GM10847 (cell line): ENCODE results near the gene CEND1.

Experiments used
- POLR2A ChIP-seq: IDR thresholded peaks from 2 replicates; pipeline ENCODE4 v1.6.1; 2011; ENCODE audit not compliant: insufficient read length; ENCODE audit errors: extremely low read depth

Gene CEND1

DNA sequence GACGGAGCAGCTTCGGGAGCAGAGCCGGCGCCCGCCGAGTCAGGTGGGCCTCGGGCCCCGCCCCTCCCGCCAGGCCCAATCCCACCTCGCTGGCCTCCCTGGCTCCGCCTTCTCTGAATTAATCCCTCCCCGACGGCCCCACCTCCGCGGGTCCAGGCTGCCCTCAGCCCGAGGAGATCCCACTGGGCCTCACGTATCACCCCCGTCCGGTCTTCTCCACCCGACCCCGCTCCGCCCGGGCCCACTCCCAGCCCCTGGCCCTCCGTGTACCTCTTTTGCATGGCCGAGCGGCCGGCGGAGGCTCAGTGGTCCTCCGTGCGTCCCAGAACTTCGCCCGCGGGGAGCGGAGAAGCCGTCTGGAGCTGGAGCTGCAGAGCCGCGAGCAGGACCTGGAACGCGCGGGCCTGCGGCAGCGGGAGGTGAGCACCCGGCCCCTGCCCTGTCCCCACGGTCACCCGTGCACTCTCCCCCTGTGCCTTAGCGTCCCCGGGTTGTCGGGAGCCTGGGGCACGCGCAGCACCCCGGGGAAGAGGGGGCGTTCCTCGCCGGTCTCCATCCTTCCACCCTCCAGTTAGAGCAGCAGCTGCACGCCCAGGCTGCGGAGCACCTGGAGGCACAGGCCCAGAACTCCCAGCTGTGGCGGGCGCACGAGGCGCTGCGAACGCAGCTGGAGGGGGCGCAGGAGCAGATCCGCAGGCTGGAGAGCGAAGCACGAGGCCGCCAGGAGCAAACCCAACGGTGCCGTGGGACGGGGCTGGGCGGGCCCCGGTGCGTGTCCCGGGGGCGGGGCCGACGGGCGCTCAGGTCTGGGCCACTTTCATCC, 40.6 kb upstream of the CEND1 start:
- no peak for TF ChIP-seq POLR2A

DNA sequence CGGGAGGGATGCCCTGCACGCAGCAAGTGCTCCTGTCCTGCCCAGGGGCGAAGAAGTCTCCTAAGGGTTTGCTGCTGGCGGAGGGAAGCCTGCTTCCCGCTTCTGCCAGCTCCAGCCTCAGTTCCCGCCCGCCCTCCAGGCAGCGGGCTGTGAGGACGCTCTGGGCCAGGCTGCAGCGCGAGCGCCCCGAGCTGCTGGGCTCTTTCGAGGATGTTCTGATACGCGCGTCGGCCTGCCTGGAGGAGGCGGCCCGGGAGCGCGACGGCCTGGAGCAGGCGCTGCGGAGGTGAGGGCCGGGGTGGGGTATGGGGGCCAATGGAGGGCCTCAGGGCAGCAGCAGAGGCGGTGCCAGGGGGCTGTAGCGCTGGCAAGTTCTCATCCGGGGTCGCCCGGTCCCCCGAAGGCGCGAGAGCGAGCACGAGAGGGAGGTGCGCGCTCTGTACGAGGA, 40.0 kb upstream of the CEND1 start:
- no peak for TF ChIP-seq POLR2A

DNA sequence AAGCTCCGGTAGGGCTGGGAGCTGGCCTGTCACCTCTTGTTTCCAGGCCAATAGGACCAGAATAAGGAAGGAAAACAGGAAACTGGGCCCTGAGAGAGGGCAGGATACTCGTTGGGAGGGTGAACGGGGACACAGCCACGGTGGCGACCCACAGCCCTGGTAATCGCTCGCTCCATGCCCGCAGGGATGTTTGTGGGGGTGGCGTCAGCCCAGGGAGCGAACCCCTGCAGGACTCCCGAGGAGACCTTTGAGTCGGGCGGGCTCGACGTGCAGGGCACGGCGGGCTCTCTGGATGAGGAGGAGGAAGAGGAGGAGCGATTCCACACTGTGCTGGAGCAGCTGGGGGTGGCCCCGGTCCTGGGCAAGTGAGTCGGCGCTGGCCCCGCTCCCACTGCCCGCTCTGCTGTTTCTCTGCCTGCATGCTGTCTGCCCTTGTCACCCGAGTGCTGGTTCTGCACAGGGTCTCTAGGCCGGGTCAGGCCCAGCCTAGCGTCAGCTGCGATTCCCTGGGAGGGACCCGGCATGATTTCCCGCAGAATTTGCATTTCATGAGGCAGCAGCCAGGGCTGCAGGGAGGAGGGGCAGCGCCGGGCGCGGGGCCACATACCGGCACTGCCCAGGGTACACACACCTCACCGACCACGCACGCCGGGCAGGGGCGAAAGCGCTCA, 39.4 kb upstream of the CEND1 start:
- no peak for TF ChIP-seq POLR2A

DNA sequence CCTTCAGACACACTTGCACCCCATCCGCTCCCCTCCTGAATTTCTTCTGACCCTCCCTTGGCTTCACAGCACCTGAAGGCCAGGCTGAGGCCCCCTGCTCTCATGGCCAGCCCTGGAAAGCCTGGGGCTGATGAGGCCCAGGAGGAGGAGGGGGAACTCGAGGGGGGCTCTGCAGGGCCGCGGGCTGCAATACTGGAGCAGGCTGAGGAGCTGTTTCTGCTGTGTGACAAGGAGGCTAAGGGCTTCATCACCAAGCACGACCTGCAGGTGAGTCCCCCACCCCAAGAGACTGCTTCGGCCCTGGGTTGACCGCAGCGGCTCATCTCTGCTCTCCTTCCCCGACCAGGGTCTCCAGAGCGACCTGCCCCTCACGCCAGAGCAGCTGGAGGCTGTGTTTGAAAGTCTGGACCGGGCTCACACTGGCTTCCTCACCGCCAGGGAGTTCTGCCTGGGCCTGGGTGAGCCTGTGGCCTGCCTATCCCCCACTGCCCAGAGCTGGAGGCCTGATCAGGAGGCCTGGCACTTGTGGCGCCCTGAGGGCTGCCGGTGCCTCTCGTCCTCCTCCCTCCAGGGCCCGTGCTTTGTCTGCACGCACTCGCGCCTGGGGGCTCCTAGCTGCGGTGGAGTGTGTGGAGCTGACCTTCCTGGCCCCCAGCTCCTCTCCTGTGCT, 38.8 kb upstream of the CEND1 start:
- TF ChIP-seq POLR2A: no peak

DNA sequence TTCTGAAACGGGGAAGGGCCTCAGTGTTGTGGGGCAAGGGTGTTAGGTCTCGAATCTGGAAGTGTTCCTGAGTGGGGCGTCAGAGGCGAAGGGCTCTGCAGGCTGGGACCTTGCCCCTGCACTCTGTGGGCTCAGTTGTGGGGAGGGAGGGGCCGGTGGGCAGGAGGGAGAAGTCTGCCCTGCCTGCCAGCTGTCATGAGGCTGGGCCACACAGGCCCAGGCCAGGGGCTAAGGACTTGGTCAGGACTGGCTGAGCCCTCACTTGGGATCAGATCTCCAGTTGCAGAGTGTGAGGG, 38.0 kb upstream of the CEND1 start, which contains the start of gene CRACR2B:
Gene CRACR2B (plus strand): TSS at position 23 of the 296 bp plus-strand sequence. CDS start 689 bp downstream, outside the sequence.
- TF ChIP-seq POLR2A: no peak

DNA sequence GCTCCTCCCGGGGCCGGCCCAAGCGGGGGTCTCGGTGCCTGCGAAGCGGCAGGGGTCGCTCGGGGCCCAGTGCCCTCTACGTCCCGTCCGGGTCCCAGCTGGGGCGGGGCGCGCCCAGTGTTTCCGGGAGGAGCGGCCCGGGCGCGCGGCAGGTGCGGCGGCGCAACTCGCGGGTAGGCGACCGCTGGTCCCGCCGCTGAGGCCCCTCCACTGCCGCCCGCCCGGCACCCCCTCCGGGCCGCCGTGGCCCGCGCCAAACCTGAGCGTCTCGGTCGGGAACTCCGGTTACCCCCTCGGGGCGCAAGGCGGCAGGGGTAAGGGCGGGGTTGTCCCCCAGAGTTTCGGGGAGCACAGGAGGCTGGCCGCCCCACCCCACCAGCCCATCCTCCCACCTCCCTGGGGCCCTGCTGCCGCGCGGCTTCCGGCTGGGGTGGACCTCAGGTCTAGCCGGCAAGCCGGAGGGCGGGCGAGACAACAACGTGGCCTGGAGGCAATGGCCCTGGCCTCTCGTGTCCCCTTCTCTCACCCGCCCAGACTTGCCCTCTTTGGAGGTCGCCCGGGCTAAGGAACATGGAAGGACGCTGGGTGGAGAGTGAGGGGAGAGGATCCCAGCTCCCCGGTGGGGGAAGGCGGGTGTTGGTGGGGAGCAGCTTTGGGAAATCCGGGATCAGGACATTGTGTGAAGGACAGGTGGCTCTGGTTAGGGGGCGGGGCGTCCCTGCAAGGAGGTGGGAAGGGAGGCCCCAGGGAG, 37.4 kb upstream of the CEND1 start:
- TF ChIP-seq POLR2A: no peak

DNA sequence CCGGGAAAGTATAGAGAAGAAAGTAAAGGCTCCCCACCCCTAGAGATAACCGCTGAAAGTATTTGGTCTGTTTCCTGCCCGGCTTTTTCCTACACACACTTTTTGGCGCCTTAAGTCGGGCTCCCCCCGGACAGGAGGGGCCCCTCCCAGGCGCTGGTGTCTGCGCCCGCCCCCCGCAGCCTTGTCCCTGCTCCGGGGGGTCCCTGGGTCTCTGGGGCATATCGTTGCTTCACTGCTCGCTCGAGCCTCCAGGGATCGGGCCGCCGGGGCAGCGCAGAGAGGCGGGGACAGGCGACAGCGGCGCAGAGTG, 36.9 kb upstream of the CEND1 start:
- no peak for TF ChIP-seq POLR2A

DNA sequence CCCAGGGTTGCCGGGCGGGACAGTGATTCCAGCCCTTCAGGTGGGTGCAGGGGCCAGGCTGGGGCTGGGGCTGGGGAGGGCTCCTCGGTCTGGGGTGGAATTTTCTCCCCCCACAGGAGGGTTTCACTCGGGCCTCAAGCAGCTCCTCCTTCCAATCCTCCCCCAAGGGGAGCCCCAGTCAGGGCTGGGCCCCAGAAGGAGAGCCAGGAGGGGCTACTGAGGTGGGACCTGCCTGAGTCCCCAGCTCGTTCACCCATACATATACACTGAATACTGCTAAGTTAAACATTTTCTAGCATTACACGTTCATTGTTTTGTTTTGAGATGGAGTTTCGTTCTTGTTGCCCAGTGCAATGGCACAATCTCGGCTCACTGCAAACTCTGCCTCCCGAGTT, 36.3 kb upstream of the CEND1 start:
- no peak for TF ChIP-seq POLR2A

DNA sequence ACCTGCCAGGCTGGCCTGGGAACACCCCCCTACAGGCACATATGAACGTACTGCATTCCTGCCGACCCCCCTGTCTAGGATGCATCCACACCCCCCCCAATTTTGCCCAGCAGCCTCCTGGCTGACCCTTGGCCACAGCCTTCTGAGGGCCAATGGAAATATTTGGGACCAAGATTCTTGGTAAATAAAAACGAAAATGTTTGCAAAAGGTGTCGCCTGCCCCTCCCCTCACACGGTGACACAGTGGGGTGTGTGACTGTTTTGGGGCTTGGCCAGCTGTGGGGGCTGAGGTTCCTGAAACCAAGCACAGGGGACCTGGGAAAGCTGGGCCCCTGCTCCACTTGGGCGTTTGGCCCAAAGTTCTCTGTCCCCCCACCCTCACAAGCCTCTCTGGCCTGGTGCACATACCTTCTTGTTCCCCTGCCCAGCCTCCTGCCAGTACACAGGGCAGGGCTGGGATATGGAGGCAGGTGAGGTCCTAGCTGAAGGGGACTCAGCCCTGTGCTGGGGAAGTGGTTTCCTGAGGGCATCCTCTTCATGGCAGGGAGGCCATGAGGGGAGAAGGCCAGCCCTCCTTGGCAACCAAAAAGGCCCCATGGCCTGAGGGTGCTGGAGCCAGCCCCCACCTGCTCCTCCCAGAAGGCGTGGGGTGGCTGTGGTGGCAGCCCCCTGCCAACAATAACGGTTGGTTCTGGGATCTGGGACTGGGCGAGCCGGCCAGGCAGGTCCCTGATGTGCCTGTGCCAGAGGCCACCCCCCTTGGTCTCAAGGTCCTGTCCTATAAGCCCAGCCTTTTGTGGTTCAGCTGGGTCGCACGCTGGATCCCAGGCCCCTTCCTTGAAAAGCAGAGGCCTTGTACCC, 35.7 kb upstream of the CEND1 start:
- TF ChIP-seq POLR2A: no peak

DNA sequence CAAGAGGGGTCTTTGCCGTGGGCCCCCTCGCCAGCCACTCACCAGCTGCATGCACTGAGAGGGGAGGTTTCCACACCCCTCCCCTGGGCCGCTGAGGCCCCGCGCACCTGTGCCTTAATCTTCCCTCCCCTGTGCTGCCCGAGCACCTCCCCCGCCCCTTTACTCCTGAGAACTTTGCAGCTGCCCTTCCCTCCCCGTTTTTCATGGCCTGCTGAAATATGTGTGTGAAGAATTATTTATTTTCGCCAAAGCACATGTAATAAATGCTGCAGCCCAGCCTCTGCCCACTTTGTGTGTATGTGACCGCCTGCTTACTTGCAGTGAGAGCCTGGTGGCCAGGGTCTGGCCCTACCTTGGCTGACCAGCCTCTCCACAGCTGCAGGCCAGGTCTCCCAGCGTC, 35.1 kb upstream of the CEND1 start:
- no peak for TF ChIP-seq POLR2A

DNA sequence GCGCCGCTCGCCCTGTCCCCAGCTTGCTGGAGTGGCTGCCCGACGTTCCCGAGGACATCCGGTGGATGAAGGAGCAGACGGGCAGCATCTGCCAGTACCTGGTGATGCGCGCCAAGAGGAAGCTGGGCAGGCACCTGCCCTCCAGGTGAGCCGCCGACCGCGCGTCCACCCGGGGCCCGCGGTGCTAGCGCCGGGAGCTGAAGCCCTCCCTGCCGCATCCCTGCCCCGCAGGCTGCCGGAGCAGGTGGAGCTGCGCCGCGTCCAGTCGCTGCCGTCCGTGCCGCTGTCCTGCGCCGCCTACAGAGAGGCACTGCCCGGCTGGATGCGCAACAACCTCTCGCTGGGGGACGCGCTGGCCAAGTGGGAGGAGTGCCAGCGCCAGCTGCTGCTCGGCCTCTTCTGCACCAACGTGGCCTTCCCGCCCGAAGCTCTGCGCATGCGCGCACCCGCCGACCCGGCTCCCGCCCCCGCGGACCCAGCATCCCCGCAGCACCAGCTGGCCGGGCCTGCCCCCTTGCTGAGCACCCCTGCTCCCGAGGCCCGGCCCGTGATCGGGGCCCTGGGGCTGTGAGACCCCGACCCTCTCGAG, 34.5 kb upstream of the CEND1 start:
- no peak for TF ChIP-seq POLR2A

DNA sequence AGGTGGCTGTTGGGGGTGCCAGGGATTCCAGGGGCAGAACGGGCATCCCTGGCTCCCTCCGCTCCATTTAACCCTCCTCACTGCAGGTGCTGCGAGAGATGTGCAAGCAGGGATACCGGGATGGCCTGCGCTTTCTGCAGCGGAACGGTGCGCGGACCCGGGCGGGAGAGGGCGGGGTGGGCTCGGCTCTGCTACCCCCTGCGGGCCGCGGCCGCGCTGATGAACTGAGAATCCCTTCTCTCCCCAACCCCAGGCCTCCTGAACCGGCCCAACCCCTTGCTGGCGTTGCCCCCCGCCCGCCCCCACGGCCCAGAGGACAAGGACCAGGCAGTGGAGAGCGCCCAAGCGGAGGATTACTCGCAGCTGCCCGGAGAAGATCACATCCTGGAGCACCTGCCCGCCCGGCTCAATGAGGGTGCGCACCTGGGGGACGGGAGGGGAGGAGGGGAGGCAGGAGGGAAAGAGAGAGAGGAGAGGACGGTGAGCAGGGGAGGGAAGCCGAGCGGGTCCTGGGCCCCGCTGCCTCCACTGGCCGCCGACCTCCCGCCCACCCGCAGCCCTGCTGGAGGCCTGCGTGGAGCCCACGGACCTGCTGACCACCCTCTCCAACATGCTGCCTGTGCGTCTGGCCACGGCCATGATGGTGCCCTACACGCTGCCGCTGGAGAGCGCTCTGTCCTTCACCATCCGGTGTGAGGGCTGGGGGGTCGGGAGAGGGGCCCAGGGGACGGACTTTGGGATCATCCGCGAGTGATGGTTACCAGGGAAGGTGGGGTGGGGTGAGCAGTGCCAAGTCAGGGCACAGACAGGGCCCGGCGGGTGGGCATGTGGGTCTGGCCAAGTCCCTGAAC, 33.8 kb upstream of the CEND1 start:
- TF ChIP-seq POLR2A: no peak
